Measurements from ENCODE around the gene MSH4. TPM values are rescaled to one million over a fixed set of nuclear protein-coding genes. Genes with fewer than 3 reads are reported as not detected.
"Not testable (repeated sequence)": the region's sequence is repeated elsewhere in the genome, so short reads cannot be mapped to it uniquely, and the experiment has no call there.

MSH4 gene
- total RNA-seq, 6 experiments from 2014 or later = 0.05 to 0.12 (median 0.08) TPM; not detected in 2

DNA sequence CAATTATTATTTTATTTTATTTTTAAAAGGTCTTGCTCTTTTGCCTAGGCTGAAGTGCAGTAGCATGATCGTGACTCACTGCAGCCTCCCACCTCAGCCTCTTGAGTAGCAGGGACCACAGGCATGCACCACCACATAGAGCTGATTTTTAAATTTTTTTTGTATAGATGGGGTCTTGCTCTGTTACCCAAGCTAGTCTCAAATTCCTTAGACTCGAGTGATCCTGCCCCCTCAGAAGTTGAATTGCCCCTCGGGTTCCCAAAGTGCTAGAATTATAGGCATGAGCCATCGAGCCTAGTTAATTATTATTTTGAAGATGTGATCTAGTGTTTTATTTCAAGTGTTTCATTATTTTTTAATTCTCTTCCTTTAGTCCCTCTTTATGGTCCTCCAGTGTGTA is 12.2 kb downstream of the MSH4 start:
- Mint-ChIP-seq H3K27me3 (ENCODE audit: insufficient read depth) (no peaks in the 10 kb centered on the region), H3K27ac (no peak overlapping the region)
- TF ChIP-seq, protein P1, sequence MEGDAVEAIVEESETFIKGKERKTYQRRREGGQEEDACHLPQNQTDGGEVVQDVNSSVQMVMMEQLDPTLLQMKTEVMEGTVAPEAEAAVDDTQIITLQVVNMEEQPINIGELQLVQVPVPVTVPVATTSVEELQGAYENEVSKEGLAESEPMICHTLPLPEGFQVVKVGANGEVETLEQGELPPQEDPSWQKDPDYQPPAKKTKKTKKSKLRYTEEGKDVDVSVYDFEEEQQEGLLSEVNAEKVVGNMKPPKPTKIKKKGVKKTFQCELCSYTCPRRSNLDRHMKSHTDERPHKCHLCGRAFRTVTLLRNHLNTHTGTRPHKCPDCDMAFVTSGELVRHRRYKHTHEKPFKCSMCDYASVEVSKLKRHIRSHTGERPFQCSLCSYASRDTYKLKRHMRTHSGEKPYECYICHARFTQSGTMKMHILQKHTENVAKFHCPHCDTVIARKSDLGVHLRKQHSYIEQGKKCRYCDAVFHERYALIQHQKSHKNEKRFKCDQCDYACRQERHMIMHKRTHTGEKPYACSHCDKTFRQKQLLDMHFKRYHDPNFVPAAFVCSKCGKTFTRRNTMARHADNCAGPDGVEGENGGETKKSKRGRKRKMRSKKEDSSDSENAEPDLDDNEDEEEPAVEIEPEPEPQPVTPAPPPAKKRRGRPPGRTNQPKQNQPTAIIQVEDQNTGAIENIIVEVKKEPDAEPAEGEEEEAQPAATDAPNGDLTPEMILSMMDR (IDR thresholded peaks at IDR 0.05) = no peak

DNA sequence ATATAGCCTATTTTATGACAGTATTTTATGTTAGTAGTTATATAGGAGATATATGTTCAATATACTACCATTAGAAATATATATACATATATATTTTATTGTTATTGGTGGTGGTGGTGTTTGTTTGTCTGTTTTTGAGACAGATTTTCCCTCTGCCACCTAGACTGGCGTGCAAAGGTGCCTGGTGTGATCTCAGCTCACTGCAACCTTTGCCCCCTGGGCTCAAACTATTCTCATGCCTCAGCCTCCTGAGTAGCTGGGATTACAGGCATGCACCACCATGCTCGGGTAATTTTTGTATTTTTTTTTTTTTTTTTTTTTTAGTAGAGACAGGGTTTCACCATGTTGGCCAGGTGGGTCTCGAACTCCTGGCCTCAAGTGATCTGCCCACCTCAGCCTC is 13.4 kb downstream of the MSH4 start:
- not testable (repeated sequence) for H3K27me3 Mint-ChIP-seq (ENCODE audit: insufficient read depth); H3K4me3 Mint-ChIP-seq; DNase-seq; H3K27ac Mint-ChIP-seq; H3K9me3 Mint-ChIP-seq; H3K36me3 Mint-ChIP-seq (ENCODE audit: low read depth)
- H3K4me1 Mint-ChIP-seq (ENCODE audit: low read depth) = peaks cover 20% of the 10 kb centered on the region

More for the DNA sequence above, 12.2 kb downstream of the MSH4 start:
- no peak for DNase-seq
- no peaks in the 10 kb centered on the region for H3K36me3 Mint-ChIP-seq (ENCODE audit: low read depth)
- no peaks in the 10 kb centered on the region for H3K9me3 Mint-ChIP-seq
- H3K4me3 Mint-ChIP-seq = no peak overlapping the region
- peaks cover 20% of the 10 kb centered on the region for H3K4me1 Mint-ChIP-seq (ENCODE audit: low read depth)

DNA sequence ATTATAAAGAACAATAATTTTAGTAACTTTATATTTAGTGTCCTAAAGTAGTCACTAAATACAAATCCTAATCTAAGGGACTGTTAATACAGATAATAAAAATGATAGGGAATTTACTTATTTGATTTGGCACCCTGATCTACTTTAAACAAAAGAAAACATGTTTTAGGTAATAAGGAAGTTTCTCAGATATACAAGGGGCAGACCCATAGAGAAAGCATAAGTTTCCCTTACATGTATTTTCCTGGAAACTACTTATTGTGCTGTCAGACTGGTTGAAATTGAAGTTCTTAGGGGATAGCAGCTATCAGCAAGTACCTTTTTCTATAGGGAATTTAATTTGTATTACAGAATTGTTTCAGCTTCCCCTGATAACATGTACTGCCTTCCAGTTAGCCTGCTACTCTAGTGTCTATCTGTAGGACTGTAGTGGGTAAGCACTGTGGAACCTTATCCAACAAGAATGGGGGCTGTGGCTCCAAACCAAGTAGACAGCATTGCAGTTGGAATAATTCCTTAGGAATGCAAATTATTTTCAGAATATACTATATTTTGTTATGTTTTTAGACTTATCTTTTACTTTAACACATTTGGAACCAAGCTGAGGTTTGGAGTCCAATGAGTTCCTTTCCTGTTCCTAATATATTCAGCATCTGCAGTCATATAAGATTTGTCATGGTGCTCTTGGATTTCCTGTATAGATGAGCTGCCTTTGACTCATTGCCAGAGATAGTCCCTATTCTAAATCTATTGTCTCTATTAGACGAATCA is 14.7 kb downstream of the MSH4 start:
- Mint-ChIP-seq H3K4me3 (no peak overlapping the region), H3K27me3 (ENCODE audit: insufficient read depth) (no peaks in the 10 kb centered on the region), H3K36me3 (ENCODE audit: low read depth) (no peaks in the 10 kb centered on the region), H3K9me3 (no peaks in the 10 kb centered on the region), H3K4me1 (ENCODE audit: low read depth) (peaks cover 20% of the 10 kb centered on the region), H3K27ac (peak overlapping the region; percentile 38; the same call in 1 of the 2 replicates)
- peak; percentile 59 for DNase-seq
- TF ChIP-seq, protein P1 (IDR thresholded peaks at IDR 0.05) = no peak

DNA sequence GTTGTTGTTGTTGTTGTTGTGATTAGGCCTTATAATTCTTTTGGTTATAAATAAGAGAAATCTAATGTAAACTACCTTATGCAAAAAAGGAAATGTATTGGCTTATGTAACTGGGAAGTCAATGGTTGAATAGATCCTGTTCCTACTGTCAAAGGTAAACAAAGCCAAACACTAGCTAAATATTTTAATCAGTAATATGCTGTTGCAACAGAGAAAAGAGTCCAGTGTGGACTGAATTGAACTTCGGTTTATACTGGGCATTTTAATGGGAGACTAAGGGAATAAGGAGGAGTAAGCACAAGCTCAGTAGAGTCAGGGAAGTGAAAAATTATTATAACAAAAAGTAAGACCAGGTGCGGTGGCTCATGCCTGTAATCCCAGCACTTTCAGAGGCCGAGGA is 15.4 kb downstream of the MSH4 start:
- Mint-ChIP-seq H3K36me3 (ENCODE audit: low read depth) (no peaks in the 10 kb centered on the region), H3K4me3 (no peak overlapping the region), H3K4me1 (ENCODE audit: low read depth) (peaks cover 20% of the 10 kb centered on the region), H3K27me3 (ENCODE audit: insufficient read depth) (no peaks in the 10 kb centered on the region), H3K9me3 (no peaks in the 10 kb centered on the region), H3K27ac (no peak overlapping the region)
- TF ChIP-seq, protein P1 (IDR thresholded peaks at IDR 0.05) = no peak
- no peak for DNase-seq

DNA sequence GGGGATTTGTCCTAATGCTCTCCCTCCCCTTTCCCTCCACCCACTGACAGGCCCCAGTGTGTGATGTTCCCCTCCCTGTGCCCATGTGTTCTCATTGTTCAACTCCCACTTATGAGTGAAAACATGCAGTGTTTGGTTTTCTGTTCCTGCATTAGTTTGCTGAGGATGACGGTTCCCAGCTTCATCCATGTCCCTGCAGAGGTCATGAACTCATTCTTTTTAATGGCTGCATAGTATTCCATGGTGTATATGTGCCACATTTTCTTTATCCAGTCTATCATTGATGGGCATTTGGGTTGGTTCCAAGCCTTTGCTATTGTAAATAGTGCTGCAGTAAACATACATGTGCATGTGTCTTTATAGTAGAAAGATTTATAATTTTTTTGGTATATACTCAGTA is 26.9 kb downstream of the MSH4 start:
- not testable (repeated sequence) for H3K9me3 Mint-ChIP-seq; H3K27me3 Mint-ChIP-seq (ENCODE audit: insufficient read depth); H3K27ac Mint-ChIP-seq; H3K4me1 Mint-ChIP-seq (ENCODE audit: low read depth); H3K4me3 Mint-ChIP-seq; DNase-seq; H3K36me3 Mint-ChIP-seq (ENCODE audit: low read depth)

DNA sequence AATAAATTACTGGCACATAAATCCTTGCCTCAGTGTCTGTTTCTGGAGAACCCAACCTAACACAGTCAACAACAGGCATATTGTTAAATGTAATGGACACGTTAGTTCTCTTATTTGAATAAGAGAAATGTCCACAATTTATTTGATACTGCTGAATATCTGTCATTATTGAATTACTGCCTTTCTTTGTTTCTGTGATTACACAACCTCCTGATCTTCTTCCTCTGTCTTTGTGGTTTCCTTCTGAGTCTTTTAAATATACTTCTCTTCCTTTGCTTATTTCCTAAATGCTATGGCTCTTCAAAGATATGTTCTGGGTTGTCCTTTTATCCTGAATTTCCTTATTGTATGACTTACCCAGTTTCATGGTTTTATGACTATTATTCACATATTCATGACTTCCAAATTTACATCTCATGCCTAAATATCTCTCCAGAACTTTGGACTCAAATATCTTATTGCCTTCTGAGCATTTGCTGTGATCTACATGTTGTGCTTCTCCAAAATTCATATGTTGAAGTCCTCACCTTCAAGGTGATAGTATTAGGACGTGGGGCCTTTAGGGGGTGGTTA is 39.9 kb downstream of the MSH4 start:
- no peaks in the 10 kb centered on the region for H3K27me3 Mint-ChIP-seq (ENCODE audit: insufficient read depth)
- H3K9me3 Mint-ChIP-seq = peaks cover 11% of the 10 kb centered on the region; the same call in 1 of the 2 replicates
- H3K4me1 Mint-ChIP-seq (ENCODE audit: low read depth) = no peaks in the 10 kb centered on the region
- DNase-seq = no peak
- TF ChIP-seq, protein P1 (IDR thresholded peaks at IDR 0.05) = no peak
- H3K4me3 Mint-ChIP-seq = no peak overlapping the region
- no peak overlapping the region for H3K27ac Mint-ChIP-seq
- 0 out of 2 replicates have a peak, but pooled peaks cover 5% of the 10 kb centered on the region for H3K36me3 Mint-ChIP-seq (ENCODE audit: low read depth)
